Measurements from ENCODE around the gene KCNN3. TPM values are rescaled to one million over a fixed set of nuclear protein-coding genes. Genes with fewer than 3 reads are reported as not detected.

The KCNN3 gene
- total RNA-seq, 1 experiment from 2014 or later = 0.73 TPM

GRCh38 chr1:154739654-154740053 is 130.4 kb downstream of the KCNN3 start:
- BruUV-seq (replicated peaks) = no TSS peak
- no peak for TF ChIP-seq CTCF (conservative IDR thresholded peaks at IDR 0.05; ENCODE audit: low read depth, low read length)
- TF ChIP-seq EZH2 (IDR thresholded peaks at IDR 0.05; ENCODE audit: borderline replicate concordance, low read depth, low read length, poor library complexity, severe bottlenecking) = no peak
- Histone ChIP-seq H3K9me3 (ENCODE audit: low read depth, low read length, poor library complexity, severe bottlenecking) (no peaks in the 10 kb centered on the region), H3K27ac (ENCODE audit: low read depth, low read length, poor library complexity, severe bottlenecking) (no peak overlapping the region), H3K27me3 (replicated peaks; ENCODE audit: insufficient read depth, low read depth, low read length, poor library complexity) (no peaks in the 10 kb centered on the region), H3K4me1 (ENCODE audit: insufficient read depth, low read length, poor library complexity, severe bottlenecking) (no peaks in the 10 kb centered on the region), H3K36me3 (ENCODE audit: insufficient read depth, low read length, poor library complexity, severe bottlenecking) (no peaks in the 10 kb centered on the region), H3K4me3 (ENCODE audit: low read depth, low read length, poor library complexity, severe bottlenecking) (no peak overlapping the region)
- CTCF ChIA-PET = no interaction called here
- intact Hi-C loops (cut with micrococcal nuclease; ENCODE audit: unreplicated experiment) = no loop called here
- POLR2A ChIA-PET (ENCODE audit: low non-redundant PET) = no interaction called here
- DNase-seq (ENCODE audit: low spot score) = no peak

DNA sequence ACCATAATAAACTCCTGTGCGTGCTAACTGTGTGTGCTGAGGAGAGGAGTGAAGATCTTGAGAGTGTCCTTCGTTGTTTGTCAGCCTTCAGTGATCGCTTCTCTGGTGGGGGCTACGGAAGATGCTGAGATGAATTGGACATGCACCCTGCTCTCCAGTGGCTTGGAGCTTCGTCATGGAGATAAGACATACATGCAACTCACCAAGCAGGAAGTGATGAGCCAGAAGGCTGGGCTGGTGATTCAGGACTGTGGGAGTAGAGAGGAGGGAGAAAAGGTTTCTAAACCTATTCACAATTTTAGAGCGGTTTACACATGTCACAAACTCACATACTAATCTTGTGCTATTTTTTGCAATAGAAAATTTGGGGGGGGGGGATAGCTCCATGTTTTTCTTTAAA is 133.2 kb downstream of the KCNN3 start:
- BruUV-seq (replicated peaks) = no TSS peak
- ChIA-PET CTCF (no interaction called here), POLR2A (ENCODE audit: low non-redundant PET) (no interaction called here)
- H3K36me3 ChIP-seq (ENCODE audit: insufficient read depth, low read length, poor library complexity, severe bottlenecking) = no peaks in the 10 kb centered on the region
- no peaks in the 10 kb centered on the region for H3K27me3 ChIP-seq (replicated peaks; ENCODE audit: insufficient read depth, low read depth, low read length, poor library complexity)
- no peak for TF ChIP-seq CTCF (conservative IDR thresholded peaks at IDR 0.05; ENCODE audit: low read depth, low read length)
- TF ChIP-seq EZH2 (IDR thresholded peaks at IDR 0.05; ENCODE audit: borderline replicate concordance, low read depth, low read length, poor library complexity, severe bottlenecking) = no peak
- no peak overlapping the region for H3K27ac ChIP-seq (ENCODE audit: low read depth, low read length, poor library complexity, severe bottlenecking)
- no peak overlapping the region for H3K4me3 ChIP-seq (ENCODE audit: low read depth, low read length, poor library complexity, severe bottlenecking)
- intact Hi-C loops (cut with micrococcal nuclease; ENCODE audit: unreplicated experiment) = no loop called here
- H3K4me1 ChIP-seq (ENCODE audit: insufficient read depth, low read length, poor library complexity, severe bottlenecking) = no peaks in the 10 kb centered on the region
- no peaks in the 10 kb centered on the region for H3K9me3 ChIP-seq (ENCODE audit: low read depth, low read length, poor library complexity, severe bottlenecking)
- DNase-seq (ENCODE audit: low spot score) = no peak

- Histone ChIP-seq H3K36me3 (ENCODE audit: insufficient read depth, low read length, poor library complexity, severe bottlenecking) (no peaks in the 10 kb centered on the region), H3K4me1 (ENCODE audit: insufficient read depth, low read length, poor library complexity, severe bottlenecking) (peaks cover 7% of the 10 kb centered on the region), H3K27ac (ENCODE audit: low read depth, low read length, poor library complexity, severe bottlenecking) (no peak overlapping the region), H3K27me3 (replicated peaks; ENCODE audit: insufficient read depth, low read depth, low read length, poor library complexity) (no peaks in the 10 kb centered on the region), H3K4me3 (ENCODE audit: low read depth, low read length, poor library complexity, severe bottlenecking) (no peak overlapping the region), H3K9me3 (ENCODE audit: low read depth, low read length, poor library complexity, severe bottlenecking) (no peaks in the 10 kb centered on the region)
- no TSS peak for BruUV-seq (replicated peaks)
- intact Hi-C loops (cut with micrococcal nuclease; ENCODE audit: unreplicated experiment) = no loop called here
- POLR2A ChIA-PET (ENCODE audit: low non-redundant PET) = no interaction called here
- TF ChIP-seq CTCF (conservative IDR thresholded peaks at IDR 0.05; ENCODE audit: low read depth, low read length) (no peak), EZH2 (IDR thresholded peaks at IDR 0.05; ENCODE audit: borderline replicate concordance, low read depth, low read length, poor library complexity, severe bottlenecking) (no peak)
- CTCF ChIA-PET = no interaction called here
- no peak for DNase-seq (ENCODE audit: low spot score)
These were observed 134.3 kb downstream of the KCNN3 start for GRCh38 chr1:154735804-154736168.
